H9 (cell line): ENCODE measurements around the gene PITPNM3. TPM values are rescaled to one million over a fixed set of nuclear protein-coding genes. Genes with fewer than 3 reads are reported as not detected.

ENCODE experiments used
- DNase-seq: peaks from one replicate; pipeline ENCODE4 v3.0.0-alpha.2; 2017
- H2AFZ ChIP-seq: one replicate; pipeline ENCODE4 v1.6.1; 2013; ENCODE audit warnings: mild to moderate bottlenecking, low read length, control low read depth, moderate library complexity
- H2AK5ac ChIP-seq: 2 replicates; pipeline ENCODE4 v1.6.1; 2013; ENCODE audit warnings: low read length, control low read depth, mixed read lengths; ENCODE audit not compliant: insufficient read length
- H2BK120ac ChIP-seq: one replicate; pipeline ENCODE4 v1.6.1; 2013; ENCODE audit warnings: low read depth, mild to moderate bottlenecking, low read length, control low read depth, inconsistent platforms; ENCODE audit not compliant: poor library complexity, severe bottlenecking
- H2BK12ac ChIP-seq: 2 replicates; pipeline ENCODE4 v1.6.1; 2013; ENCODE audit warnings: low read length, control low read depth, mixed read lengths, low read depth; ENCODE audit not compliant: insufficient read length
- H2BK15ac ChIP-seq: 2 replicates; pipeline ENCODE4 v1.6.1; 2013; ENCODE audit warnings: low read depth, low read length, control low read depth
- H2BK20ac ChIP-seq: one replicate; pipeline ENCODE4 v1.6.1; 2013; ENCODE audit warnings: low read depth, mild to moderate bottlenecking, low read length, control low read depth, inconsistent platforms; ENCODE audit not compliant: poor library complexity, severe bottlenecking
- H2BK5ac ChIP-seq: 2 replicates; pipeline ENCODE4 v1.6.1; 2013; ENCODE audit warnings: low read length, control low read depth, mixed read lengths; ENCODE audit not compliant: insufficient read length
- H3K14ac ChIP-seq: 2 replicates; pipeline ENCODE4 v1.6.1; 2013; ENCODE audit warnings: low read length, control low read depth; ENCODE audit not compliant: insufficient read depth
- H3K18ac ChIP-seq: 2 replicates; pipeline ENCODE4 v1.6.1; 2013; ENCODE audit warnings: low read depth, mild to moderate bottlenecking, mixed read lengths, low read length, control low read depth; ENCODE audit not compliant: insufficient read length
- H3K23ac ChIP-seq: 2 replicates; pipeline ENCODE4 v1.6.1; 2013; ENCODE audit warnings: low read length, control low read depth, mixed read lengths, low read depth; ENCODE audit not compliant: insufficient read length
- H3K23me2 ChIP-seq: 2 replicates; pipeline ENCODE4 v1.6.1; 2013; ENCODE audit warnings: low read depth, mild to moderate bottlenecking, mixed read lengths, low read length, control low read depth; ENCODE audit not compliant: insufficient read length, poor library complexity, severe bottlenecking
- H3K27ac ChIP-seq: 2 replicates; pipeline ENCODE4 v1.5.1; 2013; ENCODE audit warnings: low read length, control low read depth, mixed read lengths, low read depth; ENCODE audit not compliant: insufficient read length
- H3K27me3 ChIP-seq: 2 replicates; pipeline ENCODE4 v1.6.1; 2013; ENCODE audit warnings: low read length, control low read depth, inconsistent platforms; ENCODE audit not compliant: insufficient read depth
- H3K4ac ChIP-seq: 2 replicates; pipeline ENCODE4 v1.6.1; 2013; ENCODE audit warnings: low read depth, mild to moderate bottlenecking, control low read depth, inconsistent platforms, low read length, moderate library complexity
- H3K4me1 ChIP-seq: 2 replicates; pipeline ENCODE4 v1.6.1; 2013; ENCODE audit warnings: low read length, control low read depth, inconsistent platforms; ENCODE audit not compliant: insufficient read depth
- H3K4me2 ChIP-seq: 2 replicates; pipeline ENCODE4 v1.6.1; 2013; ENCODE audit warnings: low read length, control low read depth, mixed read lengths; ENCODE audit not compliant: insufficient read length, insufficient read depth
- H3K56ac ChIP-seq: 2 replicates; pipeline ENCODE4 v1.6.1; 2013; ENCODE audit warnings: low read depth, mild to moderate bottlenecking, mixed read lengths, low read length, control low read depth; ENCODE audit not compliant: insufficient read length
- H3K79me1 ChIP-seq: 2 replicates; pipeline ENCODE4 v1.6.1; 2013; ENCODE audit warnings: low read depth, mild to moderate bottlenecking, moderate library complexity, low read length, control low read depth, inconsistent platforms; ENCODE audit not compliant: insufficient read depth, poor library complexity, severe bottlenecking
- H3K79me2 ChIP-seq: 2 replicates; pipeline ENCODE4 v1.6.1; 2013; ENCODE audit warnings: low read length, control low read depth, inconsistent platforms; ENCODE audit not compliant: insufficient read depth
- H3K9ac ChIP-seq: 2 replicates; pipeline ENCODE4 v1.6.1; 2013; ENCODE audit warnings: low read length, control low read depth, mixed read lengths; ENCODE audit not compliant: insufficient read length; ENCODE audit errors: extremely low read depth
- H3K9me3 ChIP-seq: one replicate; pipeline ENCODE4 v1.6.1; 2013; ENCODE audit warnings: low read depth, low read length, inconsistent platforms; ENCODE audit not compliant: control insufficient read depth
- H3T11ph ChIP-seq: one replicate; pipeline ENCODE4 v1.6.1; 2013; ENCODE audit warnings: mild to moderate bottlenecking, low read length, control low read depth, inconsistent platforms
- H4K20me1 ChIP-seq: one replicate; pipeline ENCODE4 v1.6.1; 2013; ENCODE audit not compliant: control insufficient read depth, insufficient read length, insufficient read depth
- H4K5ac ChIP-seq: 2 replicates; pipeline ENCODE4 v1.6.1; 2013; ENCODE audit warnings: low read depth, mild to moderate bottlenecking, mixed read lengths, low read length, control low read depth; ENCODE audit not compliant: insufficient read length
- H4K8ac ChIP-seq: replicated peaks from 2 replicates; pipeline ENCODE4 v1.6.1; 2013; ENCODE audit warnings: low read length, control low read depth, mixed read lengths, low read depth; ENCODE audit not compliant: insufficient read length
- H4K91ac ChIP-seq: 2 replicates; pipeline ENCODE4 v1.6.1; 2013; ENCODE audit warnings: low read depth, mild to moderate bottlenecking, moderate library complexity, mixed read lengths, low read length, control low read depth; ENCODE audit not compliant: insufficient read length
- H3K27ac Mint-ChIP-seq, 3 experiments: 2 replicates in 2 of 3; 3 replicates in 1 of 3; pipeline ENCODE4 v1.8.0; 2020 to 2021; ENCODE audit warnings: mixed read lengths in 3 of 3, mild to moderate bottlenecking in 1 of 3, moderate library complexity in 1 of 3
- H3K27me3 Mint-ChIP-seq: 2 replicates; pipeline ENCODE4 v1.8.0; 2021; ENCODE audit warnings: low read depth, mild to moderate bottlenecking, moderate library complexity, mixed read lengths
- H3K36me3 Mint-ChIP-seq, 3 experiments: 2 replicates in 2 of 3; 3 replicates in 1 of 3; pipeline ENCODE4 v1.8.0; 2020 to 2021; ENCODE audit warnings: low read depth in 3 of 3, mixed read lengths in 3 of 3; ENCODE audit not compliant: insufficient read depth in 1 of 3
- H3K4me1 Mint-ChIP-seq, 2 experiments: 2 replicates each; pipeline ENCODE4 v1.8.0; 2020; ENCODE audit warnings: mixed read lengths in 2 of 2
- H3K4me3 Mint-ChIP-seq, 2 experiments: 2 replicates in 1 of 2; 3 replicates in 1 of 2; pipeline ENCODE4 v1.8.0; 2020 to 2021; ENCODE audit warnings: mild to moderate bottlenecking in 2 of 2, mixed read lengths in 2 of 2, moderate library complexity in 1 of 2
- H3K9me3 Mint-ChIP-seq, 2 experiments: 2 replicates in 1 of 2; 3 replicates in 1 of 2; pipeline ENCODE4 v1.8.0; 2020; ENCODE audit warnings: mild to moderate bottlenecking in 2 of 2, mixed read lengths in 2 of 2, moderate library complexity in 1 of 2
- CTCF ChIP-seq: fragments of 200-600 bp; sonication (generic); conservative IDR thresholded peaks from 3 replicates; pipeline ENCODE4 v1.8.0; 2021; ENCODE audit warnings: antibody characterized with exemption, mild to moderate bottlenecking
- whole genome bisulfite sequencing: extraction: QIAGEN DNeasy Blood & Tissue Kit; methylation state at CpG from one replicate; pipeline ENCODE4 v1.1.7; 2013; ENCODE audit warnings: missing lambda C conversion rate, low lambda C conversion rate, mixed read lengths; ENCODE audit not compliant: insufficient read length; ENCODE audit errors: extremely low coverage; 5-methylcytosine and 5-hydroxymethylcytosine counted together
- total RNA-seq: library from RNA; stranded (reverse); gene quantifications from 2 replicates; pipeline ENCODE4 v1.2.1, GENCODE V29; 2021

PITPNM3 gene
- total RNA-seq, 1 experiment from 2014 or later, result 3.4 TPM

- Histone ChIP-seq H3K9ac (no peak overlapping the region), H4K20me1 (no peaks in the 10 kb centered on the region), H3K18ac (no peak overlapping the region), H4K91ac (no peak overlapping the region), H3K9me3 (no peaks in the 10 kb centered on the region), H2AFZ (no peak overlapping the region), H3K27ac (no peak overlapping the region), H2BK120ac (no peak overlapping the region), H3T11ph (no peak overlapping the region), H3K4ac (no peak overlapping the region), H4K5ac (no peak overlapping the region), H4K8ac (no peak overlapping the region), H3K79me2 (no peaks in the 10 kb centered on the region), H2BK12ac (no peak overlapping the region), H3K4me1 (no peaks in the 10 kb centered on the region), H3K27me3 (no peaks in the 10 kb centered on the region), H2BK5ac (no peak overlapping the region), H2AK5ac (no peak overlapping the region), H3K23ac (no peak overlapping the region), H3K14ac (no peak overlapping the region), H2BK20ac (no peak overlapping the region), H3K79me1 (no peaks in the 10 kb centered on the region), H3K56ac (no peak overlapping the region), H2BK15ac (no peak overlapping the region), H3K4me2 (no peak overlapping the region), H3K23me2 (no peaks in the 10 kb centered on the region)
- peaks cover 9 to 16% (median 11%) of the 10 kb centered on the region in 3 experiments; a peak in 6 of 7 replicates for H3K36me3 Mint-ChIP-seq
- no peak overlapping the region for H3K27ac Mint-ChIP-seq
- H3K9me3 Mint-ChIP-seq, result peaks cover 12 to 14% of the 10 kb centered on the region in 2 experiments
- peaks cover 4% of the 10 kb centered on the region for H3K27me3 Mint-ChIP-seq
- no CpG with 5 or more reads among the region's 25 CpGs for WGBS
- peaks cover 2 to 10% of the 10 kb centered on the region in 2 experiments for H3K4me1 Mint-ChIP-seq
- no peak for DNase-seq
- H3K4me3 Mint-ChIP-seq, result no peak overlapping the region
- no peak for TF ChIP-seq CTCF
These were observed 129.8 kb downstream of the PITPNM3 start for GRCh38 chr17:6426356-6427101.
